Measurements from ENCODE around the gene SVEP1. TPM values are rescaled to one million over a fixed set of nuclear protein-coding genes. Genes with fewer than 3 reads are reported as not detected.
"Not testable (repeated sequence)": the region's sequence is repeated elsewhere in the genome, so short reads cannot be mapped to it uniquely, and the experiment has no call there.

The SVEP1 gene
- total RNA-seq, 1 donor from 2014 or later, result 0.35 TPM

DNA sequence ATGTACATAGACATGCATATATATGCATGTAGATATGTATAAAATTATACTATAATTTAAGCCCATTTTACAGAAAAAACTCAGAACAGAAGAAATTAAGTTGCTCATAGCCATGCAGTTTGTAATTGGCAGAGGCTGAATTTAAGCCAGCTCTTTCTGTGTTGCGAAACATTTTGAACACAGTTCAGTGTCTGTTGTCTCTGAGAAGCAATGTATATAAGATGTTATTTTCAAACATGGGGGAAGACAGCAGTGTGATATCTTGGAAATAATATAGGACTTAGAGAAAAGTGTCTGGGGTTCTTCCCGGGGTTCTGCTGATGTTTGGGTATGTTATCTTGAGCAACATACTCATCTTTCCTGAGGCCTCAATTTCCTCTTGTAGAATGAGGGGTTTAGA lies 37.6 kb downstream of the SVEP1 start:
- DNase-seq (ENCODE audit: low read depth), result no peak
- TF ChIP-seq, protein P1, sequence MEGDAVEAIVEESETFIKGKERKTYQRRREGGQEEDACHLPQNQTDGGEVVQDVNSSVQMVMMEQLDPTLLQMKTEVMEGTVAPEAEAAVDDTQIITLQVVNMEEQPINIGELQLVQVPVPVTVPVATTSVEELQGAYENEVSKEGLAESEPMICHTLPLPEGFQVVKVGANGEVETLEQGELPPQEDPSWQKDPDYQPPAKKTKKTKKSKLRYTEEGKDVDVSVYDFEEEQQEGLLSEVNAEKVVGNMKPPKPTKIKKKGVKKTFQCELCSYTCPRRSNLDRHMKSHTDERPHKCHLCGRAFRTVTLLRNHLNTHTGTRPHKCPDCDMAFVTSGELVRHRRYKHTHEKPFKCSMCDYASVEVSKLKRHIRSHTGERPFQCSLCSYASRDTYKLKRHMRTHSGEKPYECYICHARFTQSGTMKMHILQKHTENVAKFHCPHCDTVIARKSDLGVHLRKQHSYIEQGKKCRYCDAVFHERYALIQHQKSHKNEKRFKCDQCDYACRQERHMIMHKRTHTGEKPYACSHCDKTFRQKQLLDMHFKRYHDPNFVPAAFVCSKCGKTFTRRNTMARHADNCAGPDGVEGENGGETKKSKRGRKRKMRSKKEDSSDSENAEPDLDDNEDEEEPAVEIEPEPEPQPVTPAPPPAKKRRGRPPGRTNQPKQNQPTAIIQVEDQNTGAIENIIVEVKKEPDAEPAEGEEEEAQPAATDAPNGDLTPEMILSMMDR (conservative IDR thresholded peaks at IDR 0.05; ENCODE audit: low read depth, low read length), result no peak
- H3K4me3 ChIP-seq (ENCODE audit: low read depth, low read length), result no peak overlapping the region

DNA sequence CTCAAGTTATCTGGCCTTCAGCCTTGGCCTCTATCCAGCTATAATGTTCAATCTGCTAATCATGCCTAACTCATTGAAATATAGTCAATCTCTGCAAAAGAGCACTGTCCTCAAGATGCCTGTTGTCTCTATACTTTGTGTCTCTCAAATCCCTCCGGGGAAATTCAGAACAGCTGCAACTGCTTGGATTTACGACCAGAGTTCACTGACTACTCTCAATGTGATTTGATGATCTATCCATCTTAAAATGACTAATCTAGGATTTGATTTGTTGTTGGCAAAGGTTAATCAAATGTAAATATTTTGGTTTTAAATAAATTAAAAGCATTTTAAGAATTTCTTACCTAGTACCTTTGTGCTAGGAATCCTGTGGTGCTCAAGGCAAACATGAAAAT lies 40.9 kb downstream of the SVEP1 start:
- H3K4me3 ChIP-seq (ENCODE audit: low read depth, low read length), result no peak overlapping the region
- no peak for DNase-seq (ENCODE audit: low read depth)
- TF ChIP-seq, protein P1 (conservative IDR thresholded peaks at IDR 0.05; ENCODE audit: low read depth, low read length), result no peak

DNA sequence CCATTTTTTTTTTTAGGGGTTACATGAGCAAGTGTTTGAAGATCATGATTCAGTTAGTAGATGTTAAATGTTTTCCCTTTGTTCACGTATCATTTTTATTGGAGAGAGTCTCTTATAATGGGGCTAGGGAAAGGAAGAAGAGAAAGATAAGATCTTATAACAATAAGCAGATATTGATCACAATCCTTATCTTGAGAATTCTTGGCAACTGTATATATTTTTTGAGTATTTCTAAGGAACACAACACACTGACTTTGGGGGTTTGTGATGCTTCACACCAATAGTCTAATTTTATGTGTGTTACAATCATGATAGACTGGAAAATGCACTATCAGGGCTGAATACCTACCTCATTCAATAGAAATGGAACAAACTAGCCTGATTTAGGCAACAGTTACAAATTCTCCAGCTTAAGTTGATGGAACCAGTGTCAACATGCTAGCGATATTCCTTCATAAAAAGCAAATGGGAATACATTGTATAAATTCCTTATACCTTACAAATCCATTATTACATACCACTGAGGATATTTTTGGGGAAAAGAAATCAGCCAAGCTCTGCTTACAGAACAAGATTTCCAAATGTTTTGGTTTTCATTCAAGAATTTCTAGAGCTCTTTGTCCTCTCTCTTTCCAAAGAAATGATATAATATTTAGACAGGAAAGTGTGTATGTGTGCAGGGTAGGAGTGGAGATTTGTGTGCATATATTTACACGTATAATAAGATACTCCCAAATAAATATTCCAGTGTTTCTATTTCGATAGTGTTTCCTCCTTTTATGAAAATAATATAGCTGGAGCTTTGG lies 41.5 kb downstream of the SVEP1 start:
- H3K4me3 ChIP-seq (ENCODE audit: low read depth, low read length), result no peak overlapping the region
- TF ChIP-seq, protein P1 (conservative IDR thresholded peaks at IDR 0.05; ENCODE audit: low read depth, low read length), result no peak
- DNase-seq (ENCODE audit: low read depth), result no peak

DNA sequence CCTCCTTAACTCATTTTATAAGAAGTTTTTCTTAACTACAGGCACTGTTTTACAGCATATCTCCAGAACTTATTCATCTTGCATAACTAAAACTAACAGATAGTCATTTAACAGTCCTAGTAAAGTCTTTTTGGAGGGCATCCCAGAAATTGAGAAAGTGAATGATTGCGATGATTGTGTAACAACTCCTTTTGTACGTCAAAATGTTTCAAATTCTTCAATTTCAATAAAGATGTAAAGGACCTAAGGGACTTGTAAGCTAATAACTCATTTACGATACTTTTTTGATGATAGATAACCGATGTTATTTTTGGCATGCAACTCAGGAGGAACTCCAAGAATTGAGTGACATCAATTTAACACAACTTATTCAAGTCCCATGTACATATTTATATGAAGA lies 42.7 kb downstream of the SVEP1 start:
- TF ChIP-seq, protein P1 (conservative IDR thresholded peaks at IDR 0.05; ENCODE audit: low read depth, low read length), result no peak
- no peak for DNase-seq (ENCODE audit: low read depth)
- no peak overlapping the region for H3K4me3 ChIP-seq (ENCODE audit: low read depth, low read length)

DNA sequence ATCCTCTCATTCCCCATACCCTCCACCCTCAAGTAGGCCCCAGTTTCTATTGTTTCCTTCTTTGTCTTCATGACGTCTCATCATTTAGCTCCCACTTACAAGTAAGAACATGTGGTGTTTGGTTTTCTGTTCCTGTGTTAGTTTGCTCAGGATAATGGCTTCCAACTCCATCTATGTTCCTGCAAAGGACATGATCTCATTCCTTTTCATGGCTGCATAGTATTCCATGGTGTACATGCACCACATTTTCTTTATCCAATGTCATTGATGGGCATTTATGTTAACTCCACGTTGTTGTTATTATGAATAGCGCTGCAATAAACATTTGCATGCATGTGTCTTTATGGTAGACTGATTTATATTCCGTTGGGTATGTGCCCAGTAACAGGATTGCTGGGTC lies 45.4 kb downstream of the SVEP1 start:
- H3K4me3 ChIP-seq (ENCODE audit: low read depth, low read length); DNase-seq (ENCODE audit: low read depth): not testable (repeated sequence)

DNA sequence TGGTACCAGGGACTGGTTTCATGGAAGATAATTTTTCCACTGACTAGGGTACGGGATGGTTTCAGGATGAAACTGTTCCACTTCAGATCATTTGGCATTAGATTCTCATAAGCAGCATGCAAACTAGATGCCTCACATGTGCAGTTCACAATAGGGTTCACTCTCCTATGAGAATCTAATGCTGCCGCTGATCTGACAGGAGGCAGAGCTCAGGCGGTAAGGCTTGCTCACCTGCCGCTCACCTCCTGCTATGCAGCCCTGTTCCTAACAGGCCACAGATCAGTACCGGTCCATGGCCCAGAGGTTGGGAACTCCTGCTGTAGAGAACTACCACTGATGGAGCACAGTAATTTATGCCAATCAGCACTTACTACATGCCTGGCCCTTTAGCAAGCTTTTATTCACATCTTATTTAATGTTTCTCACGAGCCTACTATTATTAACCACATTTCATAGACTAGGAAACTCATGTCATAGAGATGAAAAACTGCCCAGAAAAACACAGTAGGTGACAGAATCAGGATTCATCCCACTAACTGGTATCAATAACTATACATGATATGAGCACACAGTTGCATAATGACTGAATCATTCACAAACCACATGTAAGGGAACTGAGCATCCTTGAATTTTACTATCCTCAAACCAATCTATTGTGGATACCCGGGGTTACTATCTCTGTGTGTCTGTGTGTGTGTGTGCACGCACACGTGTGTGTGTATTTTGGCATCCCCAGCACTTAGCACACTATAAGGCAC lies 46.5 kb downstream of the SVEP1 start:
- TF ChIP-seq, protein P1 (conservative IDR thresholded peaks at IDR 0.05; ENCODE audit: low read depth, low read length), result no peak
- no peak for DNase-seq (ENCODE audit: low read depth)
- H3K4me3 ChIP-seq (ENCODE audit: low read depth, low read length), result no peak overlapping the region

DNA sequence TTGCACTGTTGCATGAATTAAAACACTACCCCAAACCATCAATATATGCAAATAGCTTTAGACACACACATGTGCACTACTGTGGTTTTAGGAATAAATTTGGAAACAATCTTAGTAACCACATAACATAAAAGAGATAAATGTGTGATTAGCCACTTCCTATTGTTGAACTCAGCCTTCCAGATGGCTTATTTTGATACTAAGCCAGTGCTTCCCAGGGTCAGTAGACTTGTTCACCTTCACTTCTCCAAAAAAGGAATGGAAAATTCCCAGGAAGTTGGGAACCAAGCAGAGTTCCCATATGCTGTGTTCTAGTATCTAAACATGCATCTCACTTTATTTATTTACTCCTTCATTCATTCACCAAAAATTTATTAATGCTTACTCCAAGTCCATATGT lies 47.8 kb downstream of the SVEP1 start:
- TF ChIP-seq, protein P1 (conservative IDR thresholded peaks at IDR 0.05; ENCODE audit: low read depth, low read length), result no peak
- no peak overlapping the region for H3K4me3 ChIP-seq (ENCODE audit: low read depth, low read length)
- DNase-seq (ENCODE audit: low read depth), result no peak

DNA sequence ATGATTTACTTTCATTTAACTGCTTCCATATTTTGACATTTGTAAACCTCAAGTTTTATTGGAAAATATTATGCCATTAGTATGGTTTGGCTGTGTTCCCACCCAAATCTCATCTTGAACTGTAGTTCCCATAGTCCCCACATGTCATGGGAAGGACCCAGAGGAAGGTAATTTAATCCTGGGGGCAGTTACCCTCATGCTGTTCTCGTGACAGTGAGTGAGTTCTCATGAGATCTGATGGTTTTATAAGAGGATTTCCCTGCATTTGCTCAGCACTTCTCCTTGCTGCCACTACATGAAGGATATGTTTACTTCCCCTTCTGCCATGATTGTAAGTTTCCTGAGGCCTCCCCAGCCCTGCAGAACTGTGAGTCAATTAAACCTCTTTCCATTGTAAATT lies 48.3 kb downstream of the SVEP1 start:
- not testable (repeated sequence) for H3K4me3 ChIP-seq (ENCODE audit: low read depth, low read length); DNase-seq (ENCODE audit: low read depth)

All from epithelial cell of proximal tubule (primary cell).